Stomach (tissue), 9 donors: ENCODE results near the gene DSEL. TPM values are rescaled to one million over a fixed set of nuclear protein-coding genes. Genes with fewer than 3 reads are reported as not detected.

ENCODE experiments used
- DNase-seq, 2 donors: peaks; one replicate each; pipeline versions ENCODE4 v3.0.0 to v3.0.0-alpha.2; 2013 to 2019
- H3K27ac ChIP-seq, 5 donors: fragments of 200-600 bp in 4 of 5; sonication (generic) in 4 of 5; one replicate each; pipeline ENCODE4 v1.5.1; 2013 to 2019; ENCODE audit warnings: mild to moderate bottlenecking in 1 of 5, moderate library complexity in 1 of 5
- H3K27me3 ChIP-seq, 3 donors: fragments of 200-600 bp; sonication (generic); one replicate each; pipeline ENCODE4 v1.5.1; 2017 to 2019; ENCODE audit warnings: mixed run types in 1 of 3
- H3K36me3 ChIP-seq, 4 donors: fragments of 200-600 bp; sonication (generic); 1 replicate in 3 of 4; 2 replicates in 1 of 4; pipeline ENCODE4 v1.5.1; 2016 to 2019
- H3K4me1 ChIP-seq, 4 donors: fragments of 200-600 bp; sonication (generic); one replicate each; pipeline ENCODE4 v1.5.1; 2016 to 2019
- H3K4me3 ChIP-seq, 4 donors: fragments of 200-600 bp; sonication (generic) in 3 of 4; one replicate each; pipeline ENCODE4 v1.5.1; 2016 to 2019; ENCODE audit warnings: mild to moderate bottlenecking in 1 of 4
- H3K9me3 ChIP-seq, 4 donors: fragments of 200-600 bp; sonication (generic); one replicate each; pipeline ENCODE4 v1.5.1; 2016 to 2019
- EP300 ChIP-seq: sonication (generic); formaldehyde crosslinking; IDR thresholded peaks from one replicate; pipeline ENCODE4 v1.6.1; 2017; ENCODE audit warnings: antibody characterized with exemption
- POLR2A ChIP-seq, 4 donors: fragments of 450-650 bp; IDR thresholded peaks; one replicate each; pipeline ENCODE4 v1.6.1; 2016; ENCODE audit warnings: antibody characterized with exemption in 4 of 4, control low read depth in 2 of 4, mild to moderate bottlenecking in 1 of 4, moderate library complexity in 1 of 4
- POLR2AphosphoS5 ChIP-seq, 3 donors: sonication (generic); formaldehyde crosslinking; IDR thresholded peaks; one replicate each; pipeline ENCODE4 v1.6.1; 2016; ENCODE audit warnings: antibody characterized with exemption in 3 of 3
- WGBS, 5 donors: extraction: QIAGEN DNeasy Blood & Tissue Kit in 3 of 5; methylation state at CpG; one replicate each; pipeline versions ENCODE4 v1.1.5 to v1.1.7; 2013 to 2018; 5-methylcytosine and 5-hydroxymethylcytosine counted together
- intact Hi-C: fragments of 100-400 bp; cut with DNase I; formaldehyde crosslinking; loops from one replicate; pipeline ENCODE4 v1.15.1; 2023; ENCODE audit warnings: low total_unique reads
- polyA plus RNA-seq, 3 donors: library from polyadenylated mRNA; stranded (reverse); fragments of 200-250 nt; gene quantifications; one replicate each; pipeline ENCODE4 v1.2.3, GENCODE V29; 2013
- total RNA-seq, 5 donors: library from RNA; depleted of rRNA; stranded (reverse); fragments of >200 nt; gene quantifications; one replicate each; pipeline versions ENCODE4 v1.1.0 to v1.2.3, GENCODE V29; 2014 to 2016
- TF ChIP-seq, protein P1 (sequence below), 7 experiments: fragments of 450-650 bp in 4 of 7; fragments of 200-600 bp in 3 of 7; sonication (generic) in 3 of 7; IDR thresholded peaks; one replicate each; pipeline ENCODE4 v1.5.1; 2016 to 2019; ENCODE audit warnings: antibody characterized with exemption in 7 of 7, control low read depth in 2 of 7, mild to moderate bottlenecking in 1 of 7
- donor health status: healthy with polysubstance abuse.
- donor health status: Bipolar disorder and iron deficiency.
- donor health status: healthy.

DSEL gene
- total and polyA plus RNA-seq, 8 donors = 0.78 to 23.9 (median 4.6) TPM

DNA sequence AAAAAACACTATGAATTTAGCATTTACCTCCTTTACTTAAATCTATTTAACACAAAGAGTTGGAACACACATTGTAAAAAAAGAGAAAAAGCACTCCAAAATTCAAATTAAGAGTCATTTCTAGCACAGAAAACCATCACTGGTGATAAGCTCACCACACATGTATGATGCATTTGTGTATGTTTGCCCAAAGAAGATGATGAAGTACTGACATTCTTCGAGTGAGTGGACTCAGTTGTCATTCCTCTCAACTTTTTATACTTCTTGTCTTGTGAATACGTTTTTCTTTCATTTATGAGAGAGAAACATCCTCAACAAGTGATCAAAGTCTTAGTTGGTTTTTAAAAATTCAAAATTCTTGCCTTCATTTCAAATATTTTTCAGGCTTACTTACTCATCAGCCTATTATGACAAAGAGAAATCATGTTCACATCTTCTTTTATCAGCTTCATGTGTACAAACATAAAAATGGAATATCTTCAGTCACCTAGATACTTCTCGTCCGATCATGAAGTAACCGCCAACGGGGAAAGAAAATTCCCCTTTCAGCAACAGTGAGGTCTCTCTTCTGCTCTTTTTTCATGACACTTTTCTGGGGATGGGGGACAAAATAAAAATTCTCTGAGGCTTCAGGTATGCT is 1.5 kb downstream of the DSEL start:
- Histone ChIP-seq H3K4me3 (peak overlapping the region; percentile 80 to 90 (median 84)), H3K27me3 (no peaks in the 10 kb centered on the region), H3K36me3 (no peaks in the 10 kb centered on the region), H3K4me1 (peaks cover 6 to 35% (median 15%) of the 10 kb centered on the region in 4 donors), H3K9me3 (no peaks in the 10 kb centered on the region), H3K27ac (no peak overlapping the region)
- intact Hi-C loops = no loop called here
- TF ChIP-seq POLR2A (IDR thresholded peaks at IDR 0.05) (no peak), EP300 (no peak), POLR2AphosphoS5 (IDR thresholded peaks at IDR 0.05) (no peak)
- TF ChIP-seq, protein P1, sequence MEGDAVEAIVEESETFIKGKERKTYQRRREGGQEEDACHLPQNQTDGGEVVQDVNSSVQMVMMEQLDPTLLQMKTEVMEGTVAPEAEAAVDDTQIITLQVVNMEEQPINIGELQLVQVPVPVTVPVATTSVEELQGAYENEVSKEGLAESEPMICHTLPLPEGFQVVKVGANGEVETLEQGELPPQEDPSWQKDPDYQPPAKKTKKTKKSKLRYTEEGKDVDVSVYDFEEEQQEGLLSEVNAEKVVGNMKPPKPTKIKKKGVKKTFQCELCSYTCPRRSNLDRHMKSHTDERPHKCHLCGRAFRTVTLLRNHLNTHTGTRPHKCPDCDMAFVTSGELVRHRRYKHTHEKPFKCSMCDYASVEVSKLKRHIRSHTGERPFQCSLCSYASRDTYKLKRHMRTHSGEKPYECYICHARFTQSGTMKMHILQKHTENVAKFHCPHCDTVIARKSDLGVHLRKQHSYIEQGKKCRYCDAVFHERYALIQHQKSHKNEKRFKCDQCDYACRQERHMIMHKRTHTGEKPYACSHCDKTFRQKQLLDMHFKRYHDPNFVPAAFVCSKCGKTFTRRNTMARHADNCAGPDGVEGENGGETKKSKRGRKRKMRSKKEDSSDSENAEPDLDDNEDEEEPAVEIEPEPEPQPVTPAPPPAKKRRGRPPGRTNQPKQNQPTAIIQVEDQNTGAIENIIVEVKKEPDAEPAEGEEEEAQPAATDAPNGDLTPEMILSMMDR (IDR thresholded peaks at IDR 0.05) = no peak
- no peak for DNase-seq
- 63 to 78% (median 68%) methylated on average over 6 of the region's 6 CpGs for WGBS, 5 donors

DNA sequence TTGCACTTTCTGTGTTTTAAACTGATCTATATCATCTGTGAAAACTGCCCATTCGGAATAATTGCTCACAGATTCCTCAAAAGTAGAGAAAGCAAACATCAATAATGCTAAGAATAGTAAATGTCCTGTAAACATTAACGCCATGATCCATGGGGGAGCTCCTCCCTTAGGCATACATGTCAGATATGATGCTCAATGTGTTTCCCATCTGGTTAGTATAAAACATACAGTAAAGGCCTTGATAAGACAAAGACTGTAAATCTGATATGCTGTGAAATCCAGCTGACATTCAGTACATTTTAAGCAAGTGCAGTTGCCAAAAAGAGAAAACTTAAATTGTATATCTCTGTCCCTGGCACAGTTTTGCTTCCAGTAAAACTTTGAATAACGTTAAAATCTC is 2.1 kb downstream of the DSEL start:
- TF ChIP-seq POLR2A (IDR thresholded peaks at IDR 0.05) (no peak), EP300 (no peak), POLR2AphosphoS5 (IDR thresholded peaks at IDR 0.05) (no peak)
- TF ChIP-seq, protein P1 (IDR thresholded peaks at IDR 0.05) = no peak
- DNase-seq = no peak
- 60 to 77% (median 71%) methylated on average over 3 of the region's 3 CpGs for WGBS, 5 donors
- Histone ChIP-seq H3K4me3 (no peak overlapping the region), H3K9me3 (no peaks in the 10 kb centered on the region), H3K27me3 (no peaks in the 10 kb centered on the region), H3K4me1 (peaks cover 6 to 33% (median 13%) of the 10 kb centered on the region in 4 donors), H3K36me3 (no peaks in the 10 kb centered on the region), H3K27ac (no peak overlapping the region)
- intact Hi-C loops = no loop called here

DNA sequence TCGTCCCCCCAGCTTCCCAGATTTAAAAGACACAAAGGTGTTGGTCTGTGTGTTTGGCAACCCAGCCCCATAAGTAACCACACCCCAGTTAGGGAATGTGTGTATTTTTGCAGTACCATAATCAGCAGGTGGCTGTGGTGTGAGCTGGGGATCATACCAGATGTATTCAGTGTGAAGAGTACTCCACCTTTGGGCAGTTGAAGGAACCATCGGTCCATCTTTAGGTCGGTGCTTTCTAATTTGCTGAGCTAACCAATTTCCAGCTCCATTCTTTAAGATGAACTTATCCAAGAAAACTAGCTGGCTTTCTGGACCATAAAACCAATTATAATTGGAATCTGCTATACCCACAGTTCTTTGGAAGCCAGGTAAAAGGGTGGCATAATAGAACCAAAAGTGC is 3.2 kb downstream of the DSEL start:
- Histone ChIP-seq H3K9me3 (no peaks in the 10 kb centered on the region), H3K4me3 (no peak overlapping the region), H3K27me3 (no peaks in the 10 kb centered on the region), H3K36me3 (no peaks in the 10 kb centered on the region), H3K4me1 (peaks cover 6 to 33% (median 13%) of the 10 kb centered on the region in 4 donors), H3K27ac (no peak overlapping the region)
- 54 to 74% (median 65%) methylated on average over 3 of the region's 3 CpGs for WGBS, 5 donors
- DNase-seq = no peak
- intact Hi-C loops = no loop called here
- no peak for TF ChIP-seq POLR2AphosphoS5 (IDR thresholded peaks at IDR 0.05)
- TF ChIP-seq POLR2A (IDR thresholded peaks at IDR 0.05) = no peak
- TF ChIP-seq EP300 = no peak
- TF ChIP-seq, protein P1 (IDR thresholded peaks at IDR 0.05) = peak in 1 of 7 experiments; percentile 16

DNA sequence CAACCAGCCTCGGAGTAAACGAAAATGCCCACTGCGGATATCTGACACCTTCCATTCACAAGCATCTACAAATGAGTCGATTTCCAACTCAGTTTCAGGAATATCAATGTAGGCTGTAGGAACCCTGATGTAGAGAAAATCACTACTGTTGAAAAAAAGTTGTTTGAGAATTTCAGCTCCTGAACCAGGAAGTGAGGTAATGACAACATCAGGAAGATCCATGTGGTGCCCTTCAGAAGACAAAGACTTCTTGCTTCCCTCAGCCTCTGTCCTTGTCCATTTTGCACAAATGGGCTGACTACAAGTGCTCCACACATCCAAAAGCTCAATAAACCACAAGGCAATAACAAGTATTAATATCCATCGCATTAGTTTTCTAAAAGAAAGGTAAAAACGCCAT is 4.7 kb downstream of the DSEL start:
- Histone ChIP-seq H3K36me3 (no peaks in the 10 kb centered on the region), H3K27ac (no peak overlapping the region), H3K4me3 (no peak overlapping the region), H3K9me3 (no peaks in the 10 kb centered on the region), H3K4me1 (peaks cover 0 to 20% (median 3%) of the 10 kb centered on the region in 4 donors), H3K27me3 (no peaks in the 10 kb centered on the region)
- WGBS, 5 donors = 88 to 95% (median 92%) methylated on average over 6 of the region's 6 CpGs
- no peak for DNase-seq
- intact Hi-C loops = no loop called here
- no peak for TF ChIP-seq POLR2AphosphoS5 (IDR thresholded peaks at IDR 0.05)
- TF ChIP-seq POLR2A (IDR thresholded peaks at IDR 0.05) = no peak
- TF ChIP-seq, protein P1 (IDR thresholded peaks at IDR 0.05) = no peak
